OCI-LY7 (cell line): ENCODE data around the gene FIG4. TPM values are rescaled to one million over a fixed set of nuclear protein-coding genes. Genes with fewer than 3 reads are reported as not detected.

Experiments used
- BruUV-seq: library from RNA; stranded (reverse); fragments of 400-500 nt; replicated peaks from 2 replicates; lab custom pipeline; 2021; lab: Mats Ljungman, UMichigan
- CTCF ChIA-PET: fragments of 300-600 bp; sonication (Branson Sonifier 250); formaldehyde crosslinking; loops from one replicate; lab custom pipeline; 2022; ENCODE audit warnings: antibody characterized with exemption; ENCODE audit not compliant: unreplicated experiment; lab: Charles Lee
- POLR2A ChIA-PET: fragments of 300-600 bp; sonication (Branson Sonifier 250); formaldehyde crosslinking; loops from one replicate; lab custom pipeline; 2022; ENCODE audit warnings: antibody characterized with exemption; lab: Charles Lee
- DNase-seq: peaks from one replicate; pipeline ENCODE4 v3.0.0-alpha.2; 2015; ENCODE audit warnings: low spot score
- H2AFZ ChIP-seq: fragments of 200-600 bp; sonication (generic), shearing (Covaris generic); 2 replicates; pipeline ENCODE4 v1.6.1; 2014; ENCODE audit warnings: mild to moderate bottlenecking, antibody characterized with exemption, low read length, moderate library complexity
- H3K27ac ChIP-seq: fragments of 200-600 bp; sonication (generic); 2 replicates; pipeline ENCODE4 v1.5.1; 2014; ENCODE audit warnings: mixed run types, low read depth, mild to moderate bottlenecking, moderate library complexity, low read length, inconsistent platforms; ENCODE audit not compliant: poor library complexity, severe bottlenecking
- H3K36me3 ChIP-seq: fragments of 200-600 bp; sonication (generic); 2 replicates; pipeline ENCODE4 v1.6.1; 2014; ENCODE audit warnings: mild to moderate bottlenecking, antibody characterized with exemption, low read length, moderate library complexity, mixed read lengths; ENCODE audit not compliant: insufficient read depth
- H3K4me1 ChIP-seq: fragments of 200-600 bp; sonication (generic); 2 replicates; pipeline ENCODE4 v1.5.1; 2014; ENCODE audit warnings: mild to moderate bottlenecking, low read length; ENCODE audit not compliant: insufficient read depth, poor library complexity, severe bottlenecking
- H3K4me2 ChIP-seq: fragments of 200-600 bp; sonication (generic); 2 replicates; pipeline ENCODE4 v1.6.1; 2014; ENCODE audit warnings: mild to moderate bottlenecking, low read length
- H3K4me3 ChIP-seq: fragments of 200-600 bp; sonication (generic); 2 replicates; pipeline ENCODE4 v1.5.1; 2014; ENCODE audit warnings: mild to moderate bottlenecking, low read depth, low read length; ENCODE audit not compliant: poor library complexity, severe bottlenecking
- H3K79me2 ChIP-seq: fragments of 200-600 bp; sonication (generic); 2 replicates; pipeline ENCODE4 v1.6.1; 2016; ENCODE audit warnings: low read depth, mild to moderate bottlenecking, low read length, moderate library complexity, mixed read lengths; ENCODE audit not compliant: insufficient read depth
- H3K9me2 ChIP-seq: fragments of 200-600 bp; sonication (generic); 2 replicates; pipeline ENCODE4 v1.6.1; 2016; ENCODE audit warnings: mild to moderate bottlenecking, low read length, mixed read lengths; ENCODE audit not compliant: insufficient read depth
- H3K9me3 ChIP-seq: fragments of 200-600 bp; sonication (generic); 2 replicates; pipeline ENCODE4 v1.6.1; 2014; ENCODE audit warnings: mild to moderate bottlenecking, mixed run types, low read length, mixed read lengths
- H4K20me1 ChIP-seq: fragments of 200-600 bp; sonication (generic); 2 replicates; pipeline ENCODE4 v1.6.1; 2014; ENCODE audit warnings: mild to moderate bottlenecking, antibody characterized with exemption, low read length, moderate library complexity, mixed read lengths; ENCODE audit not compliant: insufficient read depth
- CTCF ChIP-seq: fragments of 200-600 bp; sonication (generic); conservative IDR thresholded peaks from 2 replicates; pipeline ENCODE4 v1.5.1; 2014; ENCODE audit warnings: mild to moderate bottlenecking, antibody characterized with exemption, low read length, moderate library complexity, mixed read lengths
- EZH2phosphoT487 ChIP-seq: fragments of 200-600 bp; sonication (generic); IDR thresholded peaks from 2 replicates; pipeline ENCODE4 v1.6.1; 2018; ENCODE audit warnings: low read depth, borderline replicate concordance, mild to moderate bottlenecking, mixed run types, antibody characterized with exemption, low read length, moderate library complexity, mixed read lengths
- intact Hi-C: fragments of 100-400 bp; cut with micrococcal nuclease; formaldehyde crosslinking; loops from one replicate; pipeline ENCODE4 v1.10.0; 2022; ENCODE audit not compliant: unreplicated experiment
- total RNA-seq, 2 experiments: library from RNA; depleted of rRNA in 1 of 2; stranded (reverse); fragments of >200 nt in 1 of 2; shearing (Covaris generic) in 1 of 2; gene quantifications; 2 replicates each; pipeline ENCODE4 v1.2.3, GENCODE V29; 2014 to 2022

The FIG4 gene
- total RNA-seq, 2 experiments from 2014 or later: 13.3 to 22.9 TPM

DNA sequence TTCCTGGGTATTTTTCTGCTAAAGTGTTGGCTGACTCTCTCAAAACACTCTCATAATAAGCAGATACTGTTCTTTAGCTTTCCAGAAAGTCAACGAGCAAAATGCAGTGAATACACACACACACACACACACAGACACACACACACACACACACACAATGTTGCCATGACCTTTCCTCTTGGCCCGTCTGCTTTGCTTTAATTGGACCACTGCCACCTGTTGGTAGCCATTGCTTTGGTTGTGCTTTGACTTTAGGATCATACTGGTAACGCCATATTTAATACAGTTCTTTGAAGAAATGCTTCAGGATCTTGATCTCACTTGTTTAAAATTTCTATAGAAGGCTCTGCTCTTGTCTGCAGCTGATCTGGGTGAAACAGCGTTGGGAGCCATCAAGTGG, 4.4 kb downstream of the FIG4 start:
- peaks cover 20% of the 10 kb centered on the region for H3K4me1 ChIP-seq
- H3K4me2 ChIP-seq: no peak overlapping the region
- H3K4me3 ChIP-seq: no peak overlapping the region
- peak; percentile 53 for DNase-seq
- no peaks in the 10 kb centered on the region; the same call in 1 of the 2 replicates for H3K9me3 ChIP-seq
- peaks cover 12% of the 10 kb centered on the region; the same call in 1 of the 2 replicates for H3K79me2 ChIP-seq
- BruUV-seq: no TSS peak
- no peak overlapping the region for H2AFZ ChIP-seq
- CTCF ChIA-PET: no interaction called here
- no peaks in the 10 kb centered on the region for H4K20me1 ChIP-seq
- POLR2A ChIA-PET: interaction anchor here (1.1 kb wide), 1 partner anchor 24 kb away, joined by 3 read pairs; no protein-coding TSS in a partner anchor
- peaks cover 5% of the 10 kb centered on the region; the same call in 1 of the 2 replicates for H3K36me3 ChIP-seq
- TF ChIP-seq EZH2phosphoT487 (no peak), CTCF (peak; percentile 73)
- intact Hi-C loops: no loop called here
- H3K27ac ChIP-seq: no peak overlapping the region
- no peaks in the 10 kb centered on the region for H3K9me2 ChIP-seq

DNA sequence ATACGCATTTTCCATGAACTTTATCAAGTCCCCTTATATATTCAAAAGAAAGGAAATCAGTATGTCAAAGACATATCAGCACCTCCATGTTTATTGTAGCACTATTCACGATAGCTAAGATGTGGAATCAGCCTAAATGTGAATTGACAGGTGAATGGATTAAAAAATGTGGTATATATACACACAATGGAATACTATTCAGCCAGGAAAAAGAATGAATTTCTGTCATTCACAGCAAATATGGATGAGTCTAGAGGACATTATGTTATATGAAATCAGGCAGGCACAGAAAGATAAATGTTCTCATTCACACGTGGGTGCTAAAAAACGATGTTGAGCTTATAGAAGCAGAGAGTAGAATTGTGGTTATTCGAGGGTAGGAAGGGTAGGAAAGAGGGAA, 5.3 kb downstream of the FIG4 start:
- Histone ChIP-seq H3K79me2 (peaks cover 12% of the 10 kb centered on the region; the same call in 1 of the 2 replicates), H3K4me1 (peaks cover 20% of the 10 kb centered on the region), H2AFZ (no peak overlapping the region), H3K4me2 (no peak overlapping the region), H3K9me2 (no peaks in the 10 kb centered on the region), H3K9me3 (no peaks in the 10 kb centered on the region; the same call in 1 of the 2 replicates), H4K20me1 (no peaks in the 10 kb centered on the region), H3K27ac (no peak overlapping the region), H3K36me3 (peaks cover 5% of the 10 kb centered on the region; the same call in 1 of the 2 replicates), H3K4me3 (no peak overlapping the region)
- DNase-seq: no peak
- intact Hi-C loops: no loop called here
- no TSS peak for BruUV-seq
- TF ChIP-seq EZH2phosphoT487: no peak
- no peak for TF ChIP-seq CTCF
- ChIA-PET CTCF (no interaction called here), POLR2A (interaction anchor here (0.6 to 1.7 kb wide), 6 partner anchors 16 to 390 kb away, joined by 3 to 7 read pairs (median 4); no protein-coding TSS in a partner anchor)

GRCh38 chr6:109701221-109701620, 10.1 kb downstream of the FIG4 start:
- H3K79me2 ChIP-seq: no peaks in the 10 kb centered on the region
- no TSS peak for BruUV-seq
- intact Hi-C loops: no loop called here

More at GRCh38 chr6:109701221-109701620, 10.1 kb downstream of the FIG4 start:
- peaks cover 2% of the 10 kb centered on the region for H3K4me1 ChIP-seq
- H3K4me2 ChIP-seq: no peak overlapping the region
- peaks cover 3% of the 10 kb centered on the region; the same call in 1 of the 2 replicates for H3K36me3 ChIP-seq
- H3K27ac ChIP-seq: no peak overlapping the region
- H3K4me3 ChIP-seq: no peak overlapping the region
- no peaks in the 10 kb centered on the region for H3K9me2 ChIP-seq
- POLR2A ChIA-PET: interaction anchor here (0.6 to 1.1 kb wide), 3 partner anchors 8 to 285 kb away, joined by 3 to 7 read pairs (median 4); no protein-coding TSS in a partner anchor
- CTCF ChIA-PET: interaction anchor here (0.6 to 2.3 kb wide), 2 partner anchors 10 to 339 kb away, joined by 3 to 6 read pairs; partner anchors contain the start of genes AK9 and FIG4
- DNase-seq: no peak
- no peak overlapping the region for H2AFZ ChIP-seq
- no peaks in the 10 kb centered on the region for H4K20me1 ChIP-seq
- H3K9me3 ChIP-seq: no peaks in the 10 kb centered on the region
- TF ChIP-seq EZH2phosphoT487 (no peak), CTCF (no peak)
